ENCODE measurements around the gene RASGRP3. TPM values are rescaled to one million over a fixed set of nuclear protein-coding genes. Genes with fewer than 3 reads are reported as not detected.

The RASGRP3 gene
- total and polyA plus RNA-seq, 2 donors (not counting 1 experiment from before 2014, with no cell fraction given): 0.50 to 6.1 TPM

DNA sequence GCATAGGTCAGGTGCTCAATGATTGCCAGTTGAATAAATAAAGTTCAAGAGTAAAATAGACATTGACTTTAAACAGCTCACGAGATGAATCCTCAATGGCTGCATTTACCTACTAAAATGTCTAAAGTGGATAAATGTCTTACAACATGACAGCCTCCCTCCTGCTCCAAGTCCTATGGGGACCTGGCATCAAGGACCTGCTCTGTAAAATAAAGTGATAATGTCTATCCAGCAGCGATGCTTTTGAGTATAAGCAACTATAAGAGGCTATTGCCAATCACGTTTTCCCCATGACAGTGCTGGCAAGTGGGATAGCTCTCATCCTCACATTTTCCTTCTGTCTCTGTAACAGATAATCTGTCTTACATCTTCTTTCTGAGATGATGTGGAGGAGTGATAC is 37.0 kb downstream of the RASGRP3 start:
- no peaks in the 10 kb centered on the region for H3K4me1 ChIP-seq (ENCODE audit: control insufficient read depth, extremely low read depth, insufficient read depth, low read length)
- no peak for DNase-seq (ENCODE audit: low read depth in 2 of 2)
- H3K27ac ChIP-seq (ENCODE audit: insufficient read depth, low read length): no peak overlapping the region
- no peaks in the 10 kb centered on the region for H3K27me3 ChIP-seq (ENCODE audit: control insufficient read depth, insufficient read depth, low read length)
- H3K4me2 ChIP-seq (ENCODE audit: extremely low read depth, insufficient read depth, low read length): no peak overlapping the region
- no peak overlapping the region for H3K9ac ChIP-seq (ENCODE audit: insufficient read depth, low read length)
- no peaks in the 10 kb centered on the region for H4K20me1 ChIP-seq (ENCODE audit: control insufficient read depth, extremely low read depth, insufficient read depth, low read length)
- TF ChIP-seq EZH2 (IDR thresholded peaks at IDR 0.05; ENCODE audit: low read length, missing control alignments): no peak
- TF ChIP-seq, protein P1, sequence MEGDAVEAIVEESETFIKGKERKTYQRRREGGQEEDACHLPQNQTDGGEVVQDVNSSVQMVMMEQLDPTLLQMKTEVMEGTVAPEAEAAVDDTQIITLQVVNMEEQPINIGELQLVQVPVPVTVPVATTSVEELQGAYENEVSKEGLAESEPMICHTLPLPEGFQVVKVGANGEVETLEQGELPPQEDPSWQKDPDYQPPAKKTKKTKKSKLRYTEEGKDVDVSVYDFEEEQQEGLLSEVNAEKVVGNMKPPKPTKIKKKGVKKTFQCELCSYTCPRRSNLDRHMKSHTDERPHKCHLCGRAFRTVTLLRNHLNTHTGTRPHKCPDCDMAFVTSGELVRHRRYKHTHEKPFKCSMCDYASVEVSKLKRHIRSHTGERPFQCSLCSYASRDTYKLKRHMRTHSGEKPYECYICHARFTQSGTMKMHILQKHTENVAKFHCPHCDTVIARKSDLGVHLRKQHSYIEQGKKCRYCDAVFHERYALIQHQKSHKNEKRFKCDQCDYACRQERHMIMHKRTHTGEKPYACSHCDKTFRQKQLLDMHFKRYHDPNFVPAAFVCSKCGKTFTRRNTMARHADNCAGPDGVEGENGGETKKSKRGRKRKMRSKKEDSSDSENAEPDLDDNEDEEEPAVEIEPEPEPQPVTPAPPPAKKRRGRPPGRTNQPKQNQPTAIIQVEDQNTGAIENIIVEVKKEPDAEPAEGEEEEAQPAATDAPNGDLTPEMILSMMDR (conservative IDR thresholded peaks at IDR 0.05 in 1 of 2, IDR thresholded peaks at IDR 0.05 in 1 of 2; ENCODE audit: low read depth in 1 of 2, low read length in 2 of 2): no peak
- no peak overlapping the region for H2AFZ ChIP-seq (ENCODE audit: low read length)
- H3K9me3 ChIP-seq (ENCODE audit: control insufficient read depth, insufficient read depth, low read depth, low read length): no peaks in the 10 kb centered on the region
- H3K36me3 ChIP-seq (ENCODE audit: control insufficient read depth, insufficient read depth, low read length): no peaks in the 10 kb centered on the region
- no peak overlapping the region for H3K4me3 ChIP-seq (replicated peaks in 1 of 4; ENCODE audit: control extremely low read depth in 1 of 4, insufficient read depth in 1 of 4, low read depth in 3 of 4, low read length in 4 of 4)
- no peaks in the 10 kb centered on the region for H3K79me2 ChIP-seq (ENCODE audit: control insufficient read depth, insufficient read depth, low read length)

DNA sequence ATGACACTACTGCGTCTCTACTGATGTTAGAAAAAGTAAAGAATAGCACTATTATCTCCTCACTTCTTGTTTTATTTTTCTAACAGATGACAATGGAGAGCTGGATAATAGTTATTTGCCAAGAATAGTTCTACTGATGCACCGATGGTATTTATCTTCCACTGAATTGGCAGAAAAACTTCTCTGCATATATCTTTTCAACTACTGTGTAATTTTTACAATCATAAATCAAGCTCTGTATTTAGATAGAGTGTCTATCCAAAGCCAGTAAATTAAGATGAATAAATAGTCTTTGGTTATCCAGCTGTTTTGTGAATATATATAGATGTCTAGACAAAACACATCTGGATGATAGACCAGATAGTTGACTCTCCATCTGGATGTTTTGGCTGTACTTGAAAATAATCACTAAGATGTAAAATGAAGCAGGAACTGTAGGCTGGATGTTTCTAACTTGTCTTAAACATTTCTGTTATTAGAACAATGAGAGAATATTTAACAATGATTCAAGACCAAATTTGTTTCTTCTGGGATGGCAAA is 40.1 kb downstream of the RASGRP3 start:
- DNase-seq (ENCODE audit: low read depth in 2 of 2): no peak
- TF ChIP-seq, protein P1 (conservative IDR thresholded peaks at IDR 0.05 in 1 of 2, IDR thresholded peaks at IDR 0.05 in 1 of 2; ENCODE audit: low read depth in 1 of 2, low read length in 2 of 2): no peak
- no peak for TF ChIP-seq EZH2 (IDR thresholded peaks at IDR 0.05; ENCODE audit: low read length, missing control alignments)
- Histone ChIP-seq H3K36me3 (ENCODE audit: control insufficient read depth, insufficient read depth, low read length) (no peaks in the 10 kb centered on the region), H3K27me3 (ENCODE audit: control insufficient read depth, insufficient read depth, low read length) (no peaks in the 10 kb centered on the region), H3K4me1 (ENCODE audit: control insufficient read depth, extremely low read depth, insufficient read depth, low read length) (no peaks in the 10 kb centered on the region), H3K27ac (ENCODE audit: insufficient read depth, low read length) (no peak overlapping the region), H3K4me2 (ENCODE audit: extremely low read depth, insufficient read depth, low read length) (no peak overlapping the region), H3K79me2 (ENCODE audit: control insufficient read depth, insufficient read depth, low read length) (no peaks in the 10 kb centered on the region), H3K4me3 (replicated peaks in 1 of 4; ENCODE audit: control extremely low read depth in 1 of 4, insufficient read depth in 1 of 4, low read depth in 3 of 4, low read length in 4 of 4) (no peak overlapping the region), H3K9me3 (ENCODE audit: control insufficient read depth, insufficient read depth, low read depth, low read length) (no peaks in the 10 kb centered on the region), H3K9ac (ENCODE audit: insufficient read depth, low read length) (no peak overlapping the region), H2AFZ (ENCODE audit: low read length) (no peak overlapping the region), H4K20me1 (ENCODE audit: control insufficient read depth, extremely low read depth, insufficient read depth, low read length) (no peaks in the 10 kb centered on the region)

DNA sequence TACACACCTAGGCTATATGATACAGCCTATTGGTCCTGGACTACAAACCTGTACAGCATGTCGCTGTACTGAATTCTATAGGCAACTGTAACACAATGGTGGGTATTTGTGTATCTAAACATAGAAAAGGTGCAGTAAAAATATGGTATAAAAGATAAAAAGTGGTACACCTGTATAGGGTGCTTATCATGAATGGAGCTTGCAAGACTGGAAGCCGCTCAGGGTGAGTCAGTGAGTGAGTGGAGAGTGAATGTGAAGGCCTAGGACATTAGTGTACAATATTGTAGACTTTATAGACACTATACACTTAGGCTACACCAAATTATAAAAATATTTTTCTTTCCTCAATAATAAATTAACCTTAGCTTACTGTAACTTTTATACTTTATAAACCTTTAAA is 41.8 kb downstream of the RASGRP3 start:
- DNase-seq (ENCODE audit: low read depth in 2 of 2): no peak
- no peak for TF ChIP-seq EZH2 (IDR thresholded peaks at IDR 0.05; ENCODE audit: low read length, missing control alignments)
- TF ChIP-seq, protein P1 (conservative IDR thresholded peaks at IDR 0.05 in 1 of 2, IDR thresholded peaks at IDR 0.05 in 1 of 2; ENCODE audit: low read depth in 1 of 2, low read length in 2 of 2): no peak
- no peaks in the 10 kb centered on the region for H3K4me1 ChIP-seq (ENCODE audit: control insufficient read depth, extremely low read depth, insufficient read depth, low read length)
- no peak overlapping the region for H3K4me2 ChIP-seq (ENCODE audit: extremely low read depth, insufficient read depth, low read length)
- no peaks in the 10 kb centered on the region for H3K79me2 ChIP-seq (ENCODE audit: control insufficient read depth, insufficient read depth, low read length)
- H4K20me1 ChIP-seq (ENCODE audit: control insufficient read depth, extremely low read depth, insufficient read depth, low read length): no peaks in the 10 kb centered on the region
- H3K9ac ChIP-seq (ENCODE audit: insufficient read depth, low read length): no peak overlapping the region
- no peak overlapping the region for H3K27ac ChIP-seq (ENCODE audit: insufficient read depth, low read length)
- H3K4me3 ChIP-seq (replicated peaks in 1 of 4; ENCODE audit: control extremely low read depth in 1 of 4, insufficient read depth in 1 of 4, low read depth in 3 of 4, low read length in 4 of 4): no peak overlapping the region
- no peak overlapping the region for H2AFZ ChIP-seq (ENCODE audit: low read length)
- no peaks in the 10 kb centered on the region for H3K36me3 ChIP-seq (ENCODE audit: control insufficient read depth, insufficient read depth, low read length)
- no peaks in the 10 kb centered on the region for H3K27me3 ChIP-seq (ENCODE audit: control insufficient read depth, insufficient read depth, low read length)
- no peaks in the 10 kb centered on the region for H3K9me3 ChIP-seq (ENCODE audit: control insufficient read depth, insufficient read depth, low read depth, low read length)

Measured in fibroblast of lung (primary cell).